ENCODE data around the gene FGB. TPM values are rescaled to one million over a fixed set of nuclear protein-coding genes. Genes with fewer than 3 reads are reported as not detected.

Gene FGB
- total and polyA plus RNA-seq, 2 of the 13 experiments (the other 11 are each of a cell fraction or from before 2014, with no cell fraction given): 226 to 784 TPM

DNA sequence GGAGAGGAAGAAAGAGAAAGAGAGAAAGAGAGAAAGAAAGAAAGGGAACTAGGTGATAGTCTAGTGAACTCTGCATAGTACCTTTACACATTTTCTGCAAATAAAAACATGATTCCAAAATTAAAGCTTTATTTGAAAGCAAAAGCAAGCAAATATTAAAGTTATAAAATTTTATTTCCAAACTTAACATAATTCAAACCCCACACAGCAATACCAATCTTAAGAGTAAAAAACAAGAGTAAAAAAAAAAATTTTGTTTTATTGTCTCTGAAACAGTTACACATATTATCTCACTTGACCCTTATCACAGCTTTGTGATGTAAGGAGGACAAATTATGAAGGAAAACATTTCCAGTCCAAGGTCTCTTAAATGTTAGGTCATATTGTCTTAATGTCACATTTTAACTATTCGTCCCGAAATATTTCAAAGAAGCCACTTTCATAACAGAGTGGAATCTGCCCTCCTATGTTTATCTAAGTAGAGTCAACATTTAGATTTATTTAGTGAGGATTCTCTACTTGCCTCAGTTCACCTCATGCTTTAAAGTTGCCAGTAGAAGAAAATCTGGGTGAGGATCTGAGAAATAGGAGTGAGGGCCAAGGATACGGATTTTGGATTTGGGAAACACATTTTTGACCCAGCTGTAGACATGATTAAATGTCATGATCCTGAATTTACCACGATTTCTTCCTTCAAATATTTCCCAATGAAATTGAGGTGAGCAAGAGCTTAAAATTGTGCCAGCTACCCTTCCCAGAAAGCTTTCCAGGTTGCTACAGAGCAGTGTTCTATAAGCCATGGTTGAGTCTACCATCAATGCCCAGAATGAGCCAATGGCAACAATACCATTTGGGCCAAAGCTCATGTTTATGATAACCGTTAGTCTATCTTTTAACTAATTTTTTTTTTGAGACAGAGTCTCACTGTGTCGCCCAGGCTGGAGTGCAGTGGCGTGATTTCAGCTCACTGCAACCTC lies 35.3 kb downstream of the FGB start (continued):
- no peak for TF ChIP-seq STAT5B (CRISPR knock-in tag; IDR thresholded peaks at IDR 0.05)
- no peak for TF ChIP-seq ZNF678 (CRISPR knock-in tag; IDR thresholded peaks at IDR 0.05)
- no peak for TF ChIP-seq KIAA2018 (CRISPR knock-in tag; IDR thresholded peaks at IDR 0.05; ENCODE audit: borderline replicate concordance)
- TF ChIP-seq CCDC6 (CRISPR knock-in tag; IDR thresholded peaks at IDR 0.05): no peak
- TF ChIP-seq ESRRA (CRISPR knock-in tag; IDR thresholded peaks at IDR 0.05; ENCODE audit: low read depth): peak; percentile 41; the same call in 1 of the 2 replicates
- 0 out of 2 replicates have a peak, but pooled peaks have one; percentile 31 for TF ChIP-seq NKX3-1 (CRISPR knock-in tag; IDR thresholded peaks at IDR 0.05)
- no peak for TF ChIP-seq SATB2 (CRISPR knock-in tag; IDR thresholded peaks at IDR 0.05)
- no peak for TF ChIP-seq ZNF10 (CRISPR knock-in tag; IDR thresholded peaks at IDR 0.05; ENCODE audit: borderline replicate concordance, low read depth)
- no peak for TF ChIP-seq ZNF615 (CRISPR knock-in tag; IDR thresholded peaks at IDR 0.05; ENCODE audit: borderline replicate concordance)
- peak; percentile 60; the same call in 1 of the 2 replicates for TF ChIP-seq DNMT3B (CRISPR knock-in tag; conservative IDR thresholded peaks at IDR 0.05)
- no peak for TF ChIP-seq NRL (CRISPR knock-in tag; IDR thresholded peaks at IDR 0.05; ENCODE audit: borderline replicate concordance)
- peak; percentile 69 for TF ChIP-seq MAX (IDR thresholded peaks at IDR 0.05)
- no peak for TF ChIP-seq ZNF138 (CRISPR knock-in tag; IDR thresholded peaks at IDR 0.05; ENCODE audit: low read depth)
- peak; percentile 97 for TF ChIP-seq PAXIP1 (CRISPR knock-in tag; conservative IDR thresholded peaks at IDR 0.05)
- TF ChIP-seq ZNF34 (CRISPR knock-in tag; IDR thresholded peaks at IDR 0.05; ENCODE audit: borderline replicate concordance): peak; percentile 78; the same call in 1 of the 2 replicates
- peak; percentile 36; the same call in 1 of the 2 replicates for TF ChIP-seq ZNF556 (CRISPR knock-in tag; IDR thresholded peaks at IDR 0.05; ENCODE audit: borderline replicate concordance)
- TF ChIP-seq AKAP8 (CRISPR knock-in tag; IDR thresholded peaks at IDR 0.05): no peak
